NCI-H345 treated with DMSO at 0.1 percent for 48 hours (cell line): Measurements from ENCODE around the gene TBX5.

Experiments used
- DNase-seq: peaks from one replicate; lab custom pipeline; 2025; ENCODE audit not compliant: unreplicated experiment; lab: John Stamatoyannopoulos, UW

The TBX5 gene

GRCh38 chr12:114405519-114406271 is at the start of gene TBX5:
Gene TBX5, minus strand, starts transcription at chr12:114406144. Its CDS starts 2,246 bp downstream, at chr12:114403898.
- peak; percentile 32 for DNase-seq

GRCh38 chr12:114451657-114452056 is 45.7 kb upstream of the TBX5 start:
- DNase-seq = no peak

GRCh38 chr12:114450515-114451300 is 44.8 kb upstream of the TBX5 start:
- DNase-seq = no peak

- DNase-seq = no peak
Observed at GRCh38 chr12:114450019-114450418, 44.1 kb upstream of the TBX5 start.

DNA sequence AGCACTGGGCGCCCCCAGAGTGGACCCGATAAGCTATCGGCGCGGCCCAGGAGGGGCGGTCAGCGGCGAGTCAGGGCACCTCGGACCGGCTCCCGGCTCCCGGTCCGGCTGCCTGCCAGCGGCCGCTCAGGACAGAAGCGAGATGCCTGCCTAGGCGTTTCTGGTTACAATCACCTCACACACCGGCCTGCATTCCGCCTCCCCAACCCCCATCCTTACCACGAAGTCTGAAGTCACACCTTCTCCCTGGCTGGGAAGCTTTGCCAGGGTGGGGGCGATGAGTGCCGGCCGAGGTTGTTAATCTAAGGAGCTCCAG is 42.6 kb upstream of the TBX5 start:
- no peak for DNase-seq

GRCh38 chr12:114447799-114448617 is 42.1 kb upstream of the TBX5 start:
- DNase-seq = no peak

GRCh38 chr12:114447274-114447716 is 41.4 kb upstream of the TBX5 start:
- no peak for DNase-seq

DNA sequence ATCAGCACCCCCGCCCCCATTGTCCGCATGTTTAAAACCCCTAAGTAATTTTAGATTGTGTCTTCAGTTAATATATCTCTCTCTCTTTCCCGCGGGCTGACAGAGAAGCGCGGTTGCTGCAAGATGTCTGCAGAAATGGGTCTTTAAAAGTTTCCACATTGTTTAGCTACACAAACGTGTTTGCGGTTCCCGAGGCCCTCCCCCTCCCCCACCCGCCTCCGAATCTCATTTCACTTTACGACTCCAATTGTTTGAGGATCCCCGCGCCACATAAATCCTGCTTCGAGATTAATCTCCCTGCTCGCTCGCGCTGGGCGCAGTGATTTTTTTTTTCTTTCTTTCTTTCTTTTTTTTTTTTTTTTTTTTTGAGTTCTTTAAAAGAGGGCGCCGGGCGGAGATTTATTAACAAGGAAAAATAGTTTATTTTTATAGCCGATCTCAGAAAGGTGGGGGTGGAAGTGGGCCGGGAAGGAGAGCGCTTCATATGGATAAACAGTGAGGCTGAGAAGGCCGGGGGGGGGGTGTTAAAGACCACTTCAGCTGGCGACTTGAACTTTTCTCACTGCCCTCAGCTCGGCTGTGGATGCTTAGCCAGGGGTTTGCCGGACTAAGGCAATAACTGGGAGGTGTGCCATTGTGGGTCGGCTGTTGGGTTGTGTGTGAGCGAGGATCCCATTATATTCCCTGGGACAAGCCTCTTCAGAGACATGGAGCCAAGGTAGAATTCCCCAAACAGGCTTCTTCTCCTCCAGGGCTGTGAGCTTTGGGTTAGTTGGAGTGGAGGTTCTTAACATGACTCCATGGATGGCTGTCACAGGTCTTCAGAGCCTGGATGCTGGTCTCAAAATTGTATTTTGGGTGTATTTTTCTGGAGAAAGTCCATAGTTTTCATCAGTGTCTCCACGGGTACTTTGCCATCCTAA is 39.7 kb upstream of the TBX5 start:
- DNase-seq = no peak

DNA sequence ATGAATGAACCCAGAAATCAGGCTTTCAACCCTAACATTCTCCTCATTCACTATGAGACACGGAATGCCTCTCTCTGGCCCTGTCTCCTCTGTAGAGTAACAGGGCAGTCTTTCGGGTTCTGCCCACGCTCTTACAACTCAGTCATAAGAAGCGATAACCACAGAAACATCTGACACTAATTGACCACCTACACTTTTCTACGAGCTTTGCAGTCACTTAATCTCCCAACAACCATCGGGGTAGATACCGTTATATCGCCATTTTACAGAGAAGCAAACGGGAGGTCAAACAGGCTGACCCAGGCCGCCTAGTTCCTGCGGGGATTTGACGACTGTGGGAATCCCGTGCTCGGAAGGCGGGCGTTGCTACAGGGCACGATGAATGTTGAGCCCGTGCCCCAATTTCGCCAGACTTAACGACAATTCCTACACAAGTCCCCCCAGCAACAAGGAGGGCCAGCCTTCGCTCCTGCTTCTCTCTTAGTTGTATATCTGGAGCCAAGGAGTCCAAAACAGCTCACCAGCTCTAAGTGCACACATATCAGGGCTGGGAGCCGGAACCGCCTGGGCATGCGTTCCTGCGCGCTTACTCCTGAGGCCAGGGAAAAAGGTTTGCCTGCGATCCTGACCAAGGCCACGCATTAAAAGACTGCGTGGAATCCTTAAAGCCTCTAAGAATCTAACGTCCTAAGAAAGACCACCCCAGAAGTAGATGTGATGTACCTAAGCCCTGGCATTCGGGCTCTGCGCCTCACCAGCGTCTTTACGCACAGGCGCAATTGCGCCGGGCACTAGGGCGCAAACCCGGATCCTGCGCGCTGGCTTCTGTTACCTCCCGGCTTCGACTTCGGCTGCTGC is 38.7 kb upstream of the TBX5 start:
- DNase-seq = no peak

GRCh38 chr12:114443607-114444421 is 37.9 kb upstream of the TBX5 start:
- no peak for DNase-seq

DNA sequence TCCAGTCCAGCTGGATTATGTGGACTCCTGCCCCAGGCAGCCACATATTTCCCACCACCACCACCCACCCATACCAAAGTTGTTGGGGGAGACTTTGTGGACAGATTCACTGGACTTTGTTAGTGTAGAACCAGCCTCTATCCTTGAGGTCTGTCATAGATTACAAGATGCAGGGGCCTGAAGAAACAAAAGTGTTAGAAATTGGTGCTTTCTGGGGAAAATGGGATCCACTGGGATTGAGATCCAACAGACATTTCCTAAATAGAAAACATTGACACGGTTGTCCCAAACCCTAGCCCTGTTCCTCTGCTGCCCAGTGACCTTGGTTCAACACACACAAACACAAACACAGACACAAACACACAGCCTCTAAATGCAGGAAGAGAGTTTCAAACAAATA is 36.6 kb upstream of the TBX5 start:
- DNase-seq = no peak

DNA sequence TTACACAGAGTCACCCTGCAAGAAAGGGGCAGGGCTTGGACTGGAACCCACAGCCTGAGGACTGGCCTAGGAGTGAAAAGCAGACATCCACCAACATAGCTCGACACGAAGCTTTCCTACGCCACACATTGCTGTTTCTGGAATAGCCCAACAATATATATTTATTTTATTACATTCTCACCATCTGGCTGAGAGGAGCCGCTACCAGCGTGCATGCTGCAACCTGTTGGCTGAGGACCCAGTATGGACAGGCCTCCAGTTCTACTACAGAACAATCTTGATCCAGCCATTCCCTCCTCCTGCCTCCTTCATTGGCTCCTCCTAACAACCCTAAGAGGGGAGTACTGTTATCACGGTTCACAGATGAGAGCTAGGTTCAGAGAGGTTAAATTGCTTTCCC is 35.6 kb upstream of the TBX5 start:
- DNase-seq = no peak

DNA sequence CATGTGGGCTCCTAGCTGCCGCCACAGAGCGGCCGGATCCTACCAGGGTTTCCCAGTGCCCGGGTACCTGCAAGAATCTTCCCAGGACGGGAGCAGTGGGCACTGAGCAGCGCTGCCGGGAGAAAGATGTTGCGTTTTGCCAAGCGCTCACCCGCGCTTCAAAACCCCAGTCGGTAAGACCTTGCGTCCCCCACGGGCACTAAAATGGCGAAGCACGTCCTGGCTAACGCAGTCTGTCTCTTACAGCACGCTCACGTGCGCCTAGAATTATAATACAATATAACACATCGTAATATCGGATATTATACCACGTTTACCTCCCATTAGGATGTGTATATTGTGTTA is 35.1 kb upstream of the TBX5 start:
- DNase-seq = no peak

DNA sequence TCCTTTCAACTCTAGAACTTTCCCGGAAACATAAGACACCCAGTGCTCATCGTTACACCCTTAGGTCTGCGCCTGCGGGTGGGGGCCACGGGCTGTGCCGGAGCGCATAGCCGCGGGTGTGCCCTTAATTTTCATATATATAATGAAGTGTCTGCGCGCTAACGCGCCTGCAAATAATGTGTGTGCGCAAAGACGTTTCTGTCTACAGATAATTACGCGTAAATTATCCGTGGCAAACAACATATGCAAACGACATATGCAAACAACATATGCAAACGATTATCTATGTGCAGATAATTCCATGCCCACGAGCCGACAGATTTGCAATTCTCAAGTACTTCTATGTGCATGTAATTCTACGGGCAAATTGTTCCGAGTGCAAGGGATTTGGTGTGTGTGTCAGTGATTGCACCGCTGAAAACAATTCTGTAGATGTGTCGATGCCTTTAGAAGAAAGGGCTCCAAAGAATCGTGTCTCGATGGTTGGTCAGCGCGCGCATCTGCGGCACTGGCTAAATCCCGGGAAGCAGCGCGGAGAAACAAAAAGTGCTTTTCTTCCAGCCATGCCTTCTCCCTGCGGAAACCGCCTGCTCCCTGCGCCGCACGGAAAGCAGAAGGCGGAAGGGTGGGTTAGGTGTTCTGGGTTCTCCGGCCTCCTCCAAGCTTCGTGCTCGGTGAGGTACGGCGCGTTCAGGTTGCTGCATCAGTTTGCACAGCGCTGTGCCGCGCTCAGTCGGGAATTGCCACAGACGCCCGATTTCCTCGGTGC is 34.5 kb upstream of the TBX5 start:
- no peak for DNase-seq

- DNase-seq = no peak
Observed at GRCh38 chr12:114439817-114440216, 33.9 kb upstream of the TBX5 start.

GRCh38 chr12:114439261-114439683 is 33.3 kb upstream of the TBX5 start:
- no peak for DNase-seq

DNA sequence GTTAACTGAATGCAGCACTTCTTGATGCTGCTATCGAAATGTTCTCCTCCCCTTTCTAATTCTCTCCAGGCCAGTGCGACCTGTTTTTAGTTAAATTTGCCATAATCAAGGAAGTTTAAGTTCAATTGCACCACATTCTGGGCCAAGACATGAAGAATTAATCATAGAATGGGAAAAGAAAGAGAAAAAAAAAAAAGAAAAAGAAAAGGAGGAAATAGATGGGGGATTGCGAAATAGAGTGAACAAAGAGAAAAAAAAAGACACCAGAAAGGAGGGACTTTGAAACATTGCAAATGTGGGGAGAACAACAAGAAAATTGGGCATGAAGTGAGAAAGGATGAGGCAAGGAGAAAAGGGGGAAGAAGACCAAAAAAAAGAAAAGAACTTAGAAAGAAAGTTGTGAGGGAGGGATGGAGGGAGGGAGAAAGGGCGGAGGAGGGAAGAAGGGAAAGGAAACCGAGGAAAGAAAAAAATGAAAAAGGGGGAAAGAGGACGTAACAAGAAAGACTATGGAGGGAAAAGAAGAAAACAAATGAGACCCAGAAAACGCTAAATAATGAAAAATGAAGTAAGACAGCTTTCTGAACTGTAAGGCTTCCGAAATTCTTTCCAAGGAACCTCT is 32.8 kb upstream of the TBX5 start:
- no peak for DNase-seq

GRCh38 chr12:114434341-114434740 is 28.4 kb upstream of the TBX5 start:
- no peak for DNase-seq
